Measurements from ENCODE around the gene DLGAP4. TPM values are rescaled to one million over a fixed set of nuclear protein-coding genes. Genes with fewer than 3 reads are reported as not detected.

The DLGAP4 gene
- total RNA-seq, 4 donors from 2014 or later = 18.8 to 46.7 (median 45.0) TPM

- in situ Hi-C loops (cut with MboI; ENCODE audit: low sequenced_read_pairs in 4 of 4) = no loop called here
- peaks cover 27 to 56% (median 27%) of the 10 kb centered on the region in 3 donors for H3K27me3 ChIP-seq
These were observed 30.1 kb downstream of the DLGAP4 start for GRCh38 chr20:36336204-36336603.

GRCh38 chr20:36336954-36337704, 31.0 kb downstream of the DLGAP4 start:
- intact Hi-C loops (cut with DNase I; ENCODE audit: low total_unique reads) = no loop called here
- TF ChIP-seq CTCF (IDR thresholded peaks at IDR 0.05 in 4 of 5, conservative IDR thresholded peaks at IDR 0.05 in 1 of 5) (no peak), POLR2A (IDR thresholded peaks at IDR 0.05) (no peak)
- in situ Hi-C loops (cut with MboI; ENCODE audit: low sequenced_read_pairs in 4 of 4) = no loop called here
- Histone ChIP-seq H3K9me3 (no peaks in the 10 kb centered on the region), H3K27ac (no peak overlapping the region), H3K27me3 (peaks cover 27 to 52% (median 27%) of the 10 kb centered on the region in 3 donors), H3K4me1 (no peaks in the 10 kb centered on the region), H3K4me3 (no peak overlapping the region), H3K36me3 (no peaks in the 10 kb centered on the region)
- no peak for DNase-seq
- ATAC-seq = no peak

More at GRCh38 chr20:36336204-36336603, 30.1 kb downstream of the DLGAP4 start:
- no peak for DNase-seq
- Histone ChIP-seq H3K27ac (no peak overlapping the region), H3K4me3 (no peak overlapping the region), H3K9me3 (no peaks in the 10 kb centered on the region), H3K4me1 (no peaks in the 10 kb centered on the region), H3K36me3 (no peaks in the 10 kb centered on the region)
- intact Hi-C loops (cut with DNase I; ENCODE audit: low total_unique reads) = no loop called here
- no peak for ATAC-seq
- no peak for TF ChIP-seq CTCF (IDR thresholded peaks at IDR 0.05 in 4 of 5, conservative IDR thresholded peaks at IDR 0.05 in 1 of 5)
- no peak for TF ChIP-seq POLR2A (IDR thresholded peaks at IDR 0.05)

- intact Hi-C loops (cut with DNase I; ENCODE audit: low total_unique reads) = no loop called here
- TF ChIP-seq CTCF (IDR thresholded peaks at IDR 0.05 in 4 of 5, conservative IDR thresholded peaks at IDR 0.05 in 1 of 5) (no peak), POLR2A (IDR thresholded peaks at IDR 0.05) (no peak)
- in situ Hi-C loops (cut with MboI; ENCODE audit: low sequenced_read_pairs in 4 of 4) = no loop called here
- H3K4me3 ChIP-seq = no peak overlapping the region
- H3K4me1 ChIP-seq = no peaks in the 10 kb centered on the region
- DNase-seq = no peak
- no peak overlapping the region for H3K27ac ChIP-seq
- H3K36me3 ChIP-seq = no peaks in the 10 kb centered on the region
- H3K9me3 ChIP-seq = no peaks in the 10 kb centered on the region
- H3K27me3 ChIP-seq = peaks cover 27 to 46% (median 27%) of the 10 kb centered on the region in 3 donors
- ATAC-seq = no peak
These were observed 31.7 kb downstream of the DLGAP4 start for GRCh38 chr20:36337886-36338285.

GRCh38 chr20:36339646-36340592, 33.8 kb downstream of the DLGAP4 start:
- ATAC-seq (no peak), DNase-seq (no peak)
- H3K4me3 ChIP-seq = no peak overlapping the region
- TF ChIP-seq POLR2A (IDR thresholded peaks at IDR 0.05) = no peak
- no peak for TF ChIP-seq CTCF (IDR thresholded peaks at IDR 0.05 in 4 of 5, conservative IDR thresholded peaks at IDR 0.05 in 1 of 5)
- H3K4me1 ChIP-seq = no peaks in the 10 kb centered on the region
- intact Hi-C loops (cut with DNase I; ENCODE audit: low total_unique reads) (no loop called here), in situ Hi-C loops (cut with MboI; ENCODE audit: low sequenced_read_pairs in 4 of 4) (no loop called here)
- no peaks in the 10 kb centered on the region for H3K9me3 ChIP-seq
- H3K36me3 ChIP-seq = no peaks in the 10 kb centered on the region
- H3K27ac ChIP-seq = no peak overlapping the region
- peaks cover 16 to 28% (median 18%) of the 10 kb centered on the region in 3 donors for H3K27me3 ChIP-seq

All from gastrocnemius medialis (tissue), 4 donors.